Measurements from ENCODE around the gene DPP7. TPM values are rescaled to one million over a fixed set of nuclear protein-coding genes. Genes with fewer than 3 reads are reported as not detected.

The DPP7 gene
- total RNA-seq, 2 experiments from 2014 or later = 271 to 321 TPM

GRCh38 chr9:137110147-137110910 is 4.2 kb downstream of the DPP7 start:
- Mint-ChIP-seq H3K4me1 (peaks cover 7% of the 10 kb centered on the region), H3K4me3 (no peak overlapping the region), H3K36me3 (peaks cover 9% of the 10 kb centered on the region), H3K27ac (no peak overlapping the region), H3K9me3 (ENCODE audit: low read depth) (no peaks in the 10 kb centered on the region), H3K27me3 (no peaks in the 10 kb centered on the region)
- CTCF ChIA-PET = no interaction called here
- DNase-seq (no peak), ATAC-seq (no peak)

GRCh38 chr9:137109250-137110146 is 5.0 kb downstream of the DPP7 start:
- no peaks in the 10 kb centered on the region for H3K27me3 Mint-ChIP-seq
- ATAC-seq = no peak
- no peaks in the 10 kb centered on the region for H3K9me3 Mint-ChIP-seq (ENCODE audit: low read depth)
- peaks cover 7% of the 10 kb centered on the region for H3K4me1 Mint-ChIP-seq
- CTCF ChIA-PET = interaction anchor here (1.1 kb wide), 1 partner anchor 42 kb away, joined by 3 read pairs; no protein-coding TSS in a partner anchor
- no peak for DNase-seq
- H3K4me3 Mint-ChIP-seq = no peak overlapping the region
- H3K27ac Mint-ChIP-seq = no peak overlapping the region
- peaks cover 12% of the 10 kb centered on the region for H3K36me3 Mint-ChIP-seq

- ATAC-seq (no peak), DNase-seq (no peak)
- CTCF ChIA-PET = interaction anchor here (1.1 to 1.6 kb wide), 2 partner anchors 41 to 126 kb away, joined by 3 to 4 read pairs; no protein-coding TSS in a partner anchor
- H3K4me1 Mint-ChIP-seq = peaks cover 7% of the 10 kb centered on the region
- H3K4me3 Mint-ChIP-seq = no peak overlapping the region
- peaks cover 4% of the 10 kb centered on the region for H3K9me3 Mint-ChIP-seq (ENCODE audit: low read depth)
- peaks cover 12% of the 10 kb centered on the region for H3K36me3 Mint-ChIP-seq
- no peaks in the 10 kb centered on the region for H3K27me3 Mint-ChIP-seq
- H3K27ac Mint-ChIP-seq = no peak overlapping the region
Observed at GRCh38 chr9:137108608-137109249, 5.8 kb downstream of the DPP7 start.

- H3K36me3 Mint-ChIP-seq = peaks cover 12% of the 10 kb centered on the region
- ATAC-seq (no peak), DNase-seq (no peak)
- CTCF ChIA-PET = interaction anchor here (1.1 to 2.4 kb wide), 5 partner anchors 12 to 127 kb away, joined by 3 to 9 read pairs (median 5); partner anchors contain the start of gene SAPCD2
- H3K27me3 Mint-ChIP-seq = no peaks in the 10 kb centered on the region
- H3K27ac Mint-ChIP-seq = no peak overlapping the region
- no peak overlapping the region for H3K4me3 Mint-ChIP-seq
- peaks cover 5% of the 10 kb centered on the region for H3K9me3 Mint-ChIP-seq (ENCODE audit: low read depth)
- H3K4me1 Mint-ChIP-seq = peaks cover 2% of the 10 kb centered on the region
Observed at GRCh38 chr9:137107982-137108381, 6.6 kb downstream of the DPP7 start.

GRCh38 chr9:137107312-137107921 is 7.1 kb downstream of the DPP7 start:
- Mint-ChIP-seq H3K4me3 (no peak overlapping the region), H3K27me3 (no peaks in the 10 kb centered on the region), H3K4me1 (no peaks in the 10 kb centered on the region), H3K36me3 (peaks cover 12% of the 10 kb centered on the region), H3K27ac (no peak overlapping the region), H3K9me3 (ENCODE audit: low read depth) (peaks cover 5% of the 10 kb centered on the region)
- ATAC-seq = no peak
- no peak for DNase-seq
- CTCF ChIA-PET = interaction anchor here (1.1 to 2.4 kb wide), 5 partner anchors 11 to 128 kb away, joined by 3 to 9 read pairs (median 5); partner anchors contain the start of gene SAPCD2

GRCh38 chr9:137106662-137107250 is 7.8 kb downstream of the DPP7 start:
- Mint-ChIP-seq H3K9me3 (ENCODE audit: low read depth) (peaks cover 5% of the 10 kb centered on the region), H3K27me3 (no peaks in the 10 kb centered on the region), H3K27ac (no peak overlapping the region), H3K4me3 (no peak overlapping the region), H3K4me1 (no peaks in the 10 kb centered on the region), H3K36me3 (peaks cover 12% of the 10 kb centered on the region)
- CTCF ChIA-PET = interaction anchor here (1.1 to 2.4 kb wide), 5 partner anchors 11 to 128 kb away, joined by 3 to 9 read pairs (median 5); partner anchors contain the start of gene SAPCD2
- DNase-seq (no peak), ATAC-seq (no peak)

- ATAC-seq (no peak), DNase-seq (no peak)
- H3K9me3 Mint-ChIP-seq (ENCODE audit: low read depth) = peaks cover 5% of the 10 kb centered on the region
- H3K4me1 Mint-ChIP-seq = no peaks in the 10 kb centered on the region
- H3K4me3 Mint-ChIP-seq = no peak overlapping the region
- H3K36me3 Mint-ChIP-seq = peaks cover 12% of the 10 kb centered on the region
- CTCF ChIA-PET = interaction anchor here (0.9 to 2.4 kb wide), 5 partner anchors 10 to 163 kb away, joined by 3 to 9 read pairs (median 4); partner anchors contain the start of gene TUBB4B
- H3K27ac Mint-ChIP-seq = no peak overlapping the region
- no peaks in the 10 kb centered on the region for H3K27me3 Mint-ChIP-seq
Observed at GRCh38 chr9:137105814-137106661, 8.5 kb downstream of the DPP7 start.

GRCh38 chr9:137103206-137103999 is 11.1 kb downstream of the DPP7 start:
- ATAC-seq = no peak
- CTCF ChIA-PET = interaction anchor here (1.7 kb wide), 1 partner anchor 7 kb away, joined by 5 read pairs; no protein-coding TSS in a partner anchor
- Mint-ChIP-seq H3K9me3 (ENCODE audit: low read depth) (peaks cover 5% of the 10 kb centered on the region), H3K36me3 (peaks cover 14% of the 10 kb centered on the region), H3K4me1 (no peaks in the 10 kb centered on the region), H3K4me3 (no peak overlapping the region), H3K27ac (no peak overlapping the region), H3K27me3 (no peaks in the 10 kb centered on the region)
- no peak for DNase-seq

- CTCF ChIA-PET = no interaction called here
- Mint-ChIP-seq H3K36me3 (peaks cover 20% of the 10 kb centered on the region), H3K27ac (no peak overlapping the region), H3K9me3 (ENCODE audit: low read depth) (peaks cover 5% of the 10 kb centered on the region), H3K27me3 (no peaks in the 10 kb centered on the region), H3K4me1 (peaks cover 19% of the 10 kb centered on the region), H3K4me3 (no peak overlapping the region)
- DNase-seq (no peak), ATAC-seq (no peak)
Observed at GRCh38 chr9:137099231-137099630, 15.3 kb downstream of the DPP7 start.

- CTCF ChIA-PET = interaction anchor here (3.2 to 3.8 kb wide), 2 partner anchors 16 to 29 kb away, joined by 23 to 45 read pairs; partner anchors contain the start of genes DPP7 and SAPCD2
- DNase-seq (no peak), ATAC-seq (no peak)
- Mint-ChIP-seq H3K36me3 (peaks cover 21% of the 10 kb centered on the region), H3K4me1 (peaks cover 25% of the 10 kb centered on the region), H3K27me3 (no peaks in the 10 kb centered on the region), H3K4me3 (no peak overlapping the region), H3K27ac (no peak overlapping the region), H3K9me3 (ENCODE audit: low read depth) (no peaks in the 10 kb centered on the region)
Observed at GRCh38 chr9:137097761-137098462, 16.6 kb downstream of the DPP7 start.
